Endothelial cell (in vitro differentiated cells): ENCODE measurements around the gene IQGAP2. TPM values are rescaled to one million over a fixed set of nuclear protein-coding genes. Genes with fewer than 3 reads are reported as not detected.

ENCODE experiments used
- DNase-seq: peaks from one replicate; pipeline ENCODE4 v3.0.0; 2021; ENCODE audit warnings: low spot score
- H3K27ac Mint-ChIP-seq: one replicate; pipeline ENCODE4 v1.8.0; 2021; ENCODE audit warnings: mixed read lengths, inconsistent platforms; ENCODE audit not compliant: unreplicated experiment
- H3K27me3 Mint-ChIP-seq: one replicate; pipeline ENCODE4 v1.8.0; 2021; ENCODE audit warnings: mild to moderate bottlenecking, moderate library complexity, mixed read lengths, inconsistent platforms; ENCODE audit not compliant: unreplicated experiment
- H3K36me3 Mint-ChIP-seq: one replicate; pipeline ENCODE4 v1.8.0; 2021; ENCODE audit warnings: mild to moderate bottlenecking, low read depth, mixed read lengths, inconsistent platforms; ENCODE audit not compliant: unreplicated experiment
- H3K4me1 Mint-ChIP-seq: one replicate; pipeline ENCODE4 v1.8.0; 2021; ENCODE audit warnings: mild to moderate bottlenecking, mixed read lengths, inconsistent platforms; ENCODE audit not compliant: unreplicated experiment
- H3K4me3 Mint-ChIP-seq: one replicate; pipeline ENCODE4 v1.8.0; 2021; ENCODE audit warnings: mild to moderate bottlenecking, mixed read lengths, inconsistent platforms; ENCODE audit not compliant: unreplicated experiment
- H3K9me3 Mint-ChIP-seq: one replicate; pipeline ENCODE4 v1.8.0; 2021; ENCODE audit warnings: mixed read lengths, inconsistent platforms; ENCODE audit not compliant: unreplicated experiment
- CTCF ChIP-seq: fragments of 200-600 bp; sonication (generic); IDR thresholded peaks from one replicate; pipeline ENCODE4 v1.5.0; 2021; ENCODE audit warnings: antibody characterized with exemption; ENCODE audit not compliant: unreplicated experiment
- total RNA-seq: library from RNA; stranded (reverse); fragmentation: NEBNext Ultra II Directional; extraction: Animal tissue kit (Norgen Biotek cat#: 25700); gene quantifications from one replicate; pipeline ENCODE4 v1.2.1, GENCODE V29; 2021; ENCODE audit not compliant: unreplicated experiment

The IQGAP2 gene
- total RNA-seq, 1 donor from 2014 or later: 43.4 TPM

GRCh38 chr5:76379316-76379715 lies 23.8 kb upstream of the IQGAP2 start:
- no peak for TF ChIP-seq CTCF
- no peaks in the 10 kb centered on the region for H3K9me3 Mint-ChIP-seq
- no peak for DNase-seq
- peaks cover 8% of the 10 kb centered on the region for H3K27me3 Mint-ChIP-seq
- no peaks in the 10 kb centered on the region for H3K36me3 Mint-ChIP-seq
- peaks cover 26% of the 10 kb centered on the region for H3K4me1 Mint-ChIP-seq
- H3K27ac Mint-ChIP-seq: peak overlapping the region; percentile 12
- H3K4me3 Mint-ChIP-seq: no peak overlapping the region

- no peaks in the 10 kb centered on the region for H3K36me3 Mint-ChIP-seq
- no peak for TF ChIP-seq CTCF
- H3K27me3 Mint-ChIP-seq: peaks cover 8% of the 10 kb centered on the region
- no peak for DNase-seq
- H3K9me3 Mint-ChIP-seq: no peaks in the 10 kb centered on the region
- no peak overlapping the region for H3K27ac Mint-ChIP-seq
- peaks cover 23% of the 10 kb centered on the region for H3K4me1 Mint-ChIP-seq
- no peak overlapping the region for H3K4me3 Mint-ChIP-seq
Observed at GRCh38 chr5:76379855-76380254, 23.2 kb upstream of the IQGAP2 start.

- Mint-ChIP-seq H3K27ac (no peak overlapping the region), H3K27me3 (peaks cover 7% of the 10 kb centered on the region), H3K4me3 (no peak overlapping the region), H3K36me3 (no peaks in the 10 kb centered on the region), H3K4me1 (peaks cover 19% of the 10 kb centered on the region), H3K9me3 (no peaks in the 10 kb centered on the region)
- no peak for DNase-seq
- TF ChIP-seq CTCF: no peak
Observed at GRCh38 chr5:76380346-76381066, 22.6 kb upstream of the IQGAP2 start.

GRCh38 chr5:76383126-76383832 lies 19.8 kb upstream of the IQGAP2 start:
- Mint-ChIP-seq H3K9me3 (no peaks in the 10 kb centered on the region), H3K4me3 (no peak overlapping the region), H3K36me3 (no peaks in the 10 kb centered on the region), H3K27ac (no peak overlapping the region), H3K27me3 (peaks cover 3% of the 10 kb centered on the region), H3K4me1 (peaks cover 14% of the 10 kb centered on the region)
- no peak for TF ChIP-seq CTCF
- DNase-seq: no peak

GRCh38 chr5:76384189-76384588 lies 18.9 kb upstream of the IQGAP2 start:
- no peak for TF ChIP-seq CTCF
- Mint-ChIP-seq H3K4me3 (no peak overlapping the region), H3K9me3 (no peaks in the 10 kb centered on the region), H3K4me1 (peaks cover 12% of the 10 kb centered on the region), H3K27me3 (peaks cover 3% of the 10 kb centered on the region), H3K36me3 (no peaks in the 10 kb centered on the region), H3K27ac (no peak overlapping the region)
- DNase-seq: no peak
